ENCODE measurements around the gene APOD.

Gene APOD

DNA sequence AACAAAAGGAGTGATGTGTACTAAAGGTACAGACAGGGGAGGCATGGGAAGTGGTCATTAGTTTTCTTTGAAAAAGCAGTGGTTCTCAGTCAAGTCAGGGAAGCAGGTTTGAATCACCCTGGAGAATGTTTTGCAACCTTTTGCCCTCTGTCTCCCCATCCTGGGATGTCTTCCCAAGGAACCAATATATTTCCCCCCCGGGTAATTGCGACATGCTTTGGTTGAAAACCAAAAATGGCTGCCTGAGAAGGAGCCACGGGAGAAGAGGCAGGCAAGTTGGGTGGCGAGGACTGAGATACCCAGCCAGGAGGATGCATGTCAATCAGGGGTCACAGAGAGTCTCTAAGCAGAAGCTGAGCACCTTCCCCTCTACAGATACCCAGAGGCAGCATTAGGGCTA, 20.4 kb downstream of the APOD start:
- no peak overlapping the region for H3K4me3 ChIP-seq (ENCODE audit: low read length)
- no peak for DNase-seq (ENCODE audit: low read depth, low spot score)

DNA sequence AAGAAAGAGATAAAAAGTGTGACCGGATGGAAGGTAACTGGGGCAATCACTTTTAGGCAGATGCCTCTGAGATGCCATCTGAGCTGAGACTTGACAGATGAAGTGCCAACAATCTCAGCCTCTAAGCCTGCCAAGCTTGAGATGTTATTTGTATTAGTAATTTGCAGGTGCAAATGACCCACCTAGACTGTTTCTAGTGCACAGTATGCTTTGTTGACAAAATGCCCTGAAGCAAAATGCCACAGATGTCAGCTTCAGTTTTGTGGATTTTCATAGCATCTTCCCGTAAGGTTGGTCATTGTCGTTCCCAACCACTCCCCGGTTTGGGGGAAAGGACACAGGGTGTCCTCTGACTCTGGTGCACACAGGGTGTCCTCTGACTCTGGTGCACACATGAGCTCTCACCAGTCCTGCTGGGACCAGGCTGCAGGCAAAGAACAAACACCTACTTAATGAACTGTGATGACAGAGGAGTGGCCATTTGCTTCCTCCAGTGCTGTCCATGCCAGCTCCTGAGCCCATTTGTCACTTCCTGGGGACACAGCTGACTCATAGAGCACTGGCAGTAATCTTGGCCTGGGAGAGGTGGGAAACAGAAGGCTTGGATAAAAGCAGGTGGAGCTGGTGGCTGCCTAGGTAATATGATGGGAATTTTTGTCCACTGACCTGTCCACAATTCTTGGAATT, 23.9 kb downstream of the APOD start:
- DNase-seq (ENCODE audit: low read depth, low spot score) = no peak
- no peak overlapping the region for H3K4me3 ChIP-seq (ENCODE audit: low read length)

DNA sequence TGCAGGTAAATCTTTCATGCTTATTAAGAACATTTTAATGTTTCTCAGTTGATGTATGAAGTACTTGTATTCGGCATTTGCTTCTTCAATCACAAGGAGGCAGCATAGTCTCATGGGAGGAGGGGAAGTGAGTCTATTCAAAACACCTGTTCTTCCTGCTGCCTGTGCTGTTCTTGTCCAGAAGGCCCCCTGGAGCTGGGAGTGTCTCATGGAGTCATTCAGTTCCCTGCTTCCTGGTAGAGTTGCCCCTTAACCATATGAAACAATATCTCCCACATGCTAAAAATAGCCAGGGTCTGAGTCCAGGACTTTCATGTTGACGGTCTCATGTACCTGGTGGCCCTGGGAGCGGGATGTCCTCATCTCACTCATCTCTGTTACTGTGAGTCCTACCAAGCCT, 25.1 kb downstream of the APOD start:
- H3K4me3 ChIP-seq (ENCODE audit: low read length) = no peak overlapping the region
- peak; percentile 49 for DNase-seq (ENCODE audit: low read depth, low spot score)

DNA sequence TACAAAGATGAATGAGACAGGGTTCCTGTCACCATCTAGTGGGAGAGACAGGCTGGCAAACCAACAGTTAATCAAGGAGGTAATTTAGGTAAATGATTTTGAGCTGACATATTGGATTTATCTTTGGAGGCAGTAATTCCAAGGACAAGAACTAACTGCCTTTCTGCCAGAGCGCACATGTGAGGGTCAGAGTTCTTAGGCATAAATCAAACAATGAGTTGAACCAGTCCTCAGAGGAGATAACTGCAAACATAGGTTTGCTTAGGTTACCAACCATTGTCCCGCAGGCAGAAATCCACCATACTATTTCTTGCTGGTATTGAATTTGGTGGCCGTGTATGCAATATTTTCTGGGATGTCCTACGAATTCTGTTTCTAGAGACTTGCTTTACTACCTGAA, 26.4 kb downstream of the APOD start:
- H3K4me3 ChIP-seq (ENCODE audit: low read length) = no peak overlapping the region
- DNase-seq (ENCODE audit: low read depth, low spot score) = no peak

DNA sequence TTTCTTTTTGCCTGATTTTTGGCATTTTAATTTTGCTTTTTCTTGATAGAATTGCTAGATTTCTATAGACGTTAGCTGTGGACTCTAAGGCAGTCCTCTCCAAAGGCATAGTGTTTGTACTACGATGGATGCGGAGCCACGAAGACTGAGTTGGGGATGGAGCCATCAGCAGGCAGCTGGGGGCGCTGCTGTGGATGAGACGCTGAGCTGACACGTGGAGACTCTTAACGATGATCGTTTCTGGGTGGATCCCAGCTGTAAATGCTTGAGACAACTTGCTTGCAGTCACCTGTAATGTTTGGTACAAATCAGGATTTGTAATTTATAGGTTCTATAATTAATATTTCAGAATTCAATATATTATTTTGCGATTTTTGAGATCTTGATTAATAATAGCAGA, 27.4 kb downstream of the APOD start:
- DNase-seq (ENCODE audit: low read depth, low spot score) = no peak

DNA sequence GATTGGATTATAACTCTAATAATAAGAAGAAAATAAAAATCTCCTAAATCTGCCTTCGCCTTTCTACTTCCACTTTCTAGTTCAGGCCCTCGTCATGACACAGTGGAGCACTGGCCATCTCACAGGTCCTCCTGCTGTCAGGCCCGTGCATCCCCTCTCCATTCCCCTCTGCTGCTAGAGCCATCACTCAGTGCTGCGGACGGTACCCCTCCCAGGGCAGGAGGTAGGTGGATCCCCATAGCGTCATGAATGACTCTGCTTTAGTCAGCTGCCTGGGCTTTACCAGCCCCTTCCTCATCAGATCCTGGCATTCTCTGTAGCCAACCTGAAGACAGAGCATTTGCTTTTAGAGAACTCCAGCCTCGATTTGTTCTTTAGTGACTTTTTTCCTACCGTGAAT, 28.6 kb downstream of the APOD start:
- DNase-seq (ENCODE audit: low read depth, low spot score) = no peak
- H3K4me3 ChIP-seq (ENCODE audit: low read length) = no peak overlapping the region

More for the DNA sequence above, 27.4 kb downstream of the APOD start:
- H3K4me3 ChIP-seq (ENCODE audit: low read length) = no peak overlapping the region

DNA sequence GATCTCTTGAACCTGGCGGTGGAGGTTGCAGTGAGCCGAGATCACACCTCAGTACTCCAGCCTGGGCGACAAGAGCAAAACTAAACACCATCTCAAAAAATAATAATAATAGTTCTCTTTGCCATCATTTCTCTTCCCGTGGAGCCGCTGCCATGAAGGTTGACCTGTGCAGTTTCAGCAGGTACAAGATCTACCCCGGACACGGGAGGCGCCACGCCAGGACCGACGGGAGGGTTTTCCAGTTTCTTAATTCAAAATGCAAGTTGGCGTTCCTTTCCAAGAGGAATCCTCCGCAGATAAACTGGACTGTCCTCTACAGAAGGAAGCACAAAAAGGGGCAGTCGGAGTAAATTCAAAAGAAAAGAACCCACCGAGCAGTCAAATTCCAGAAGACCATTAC, 29.3 kb downstream of the APOD start:
- H3K4me3 ChIP-seq (ENCODE audit: low read length) = no peak overlapping the region
- no peak for DNase-seq (ENCODE audit: low read depth, low spot score)

DNA sequence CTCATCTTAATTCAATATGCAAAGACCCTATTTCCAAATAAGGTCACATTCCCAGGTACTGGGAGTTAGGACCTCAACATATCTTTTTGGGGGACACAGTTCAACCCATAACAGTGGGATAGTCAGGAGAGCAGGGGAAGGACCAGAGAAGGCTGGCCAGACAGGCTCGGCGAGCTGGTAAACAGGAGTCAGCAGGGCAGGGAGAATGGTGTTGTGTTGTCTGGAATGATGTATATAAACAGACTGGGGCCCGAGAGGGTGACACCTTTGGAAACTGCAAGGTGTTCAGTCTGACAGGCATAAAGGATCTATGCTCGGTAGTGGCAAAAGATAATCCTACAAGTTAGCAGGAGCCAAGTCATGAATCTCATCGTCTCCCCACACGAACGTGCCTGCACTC, 30.5 kb downstream of the APOD start:
- DNase-seq (ENCODE audit: low read depth, low spot score) = no peak
- no peak overlapping the region for H3K4me3 ChIP-seq (ENCODE audit: low read length)

DNA sequence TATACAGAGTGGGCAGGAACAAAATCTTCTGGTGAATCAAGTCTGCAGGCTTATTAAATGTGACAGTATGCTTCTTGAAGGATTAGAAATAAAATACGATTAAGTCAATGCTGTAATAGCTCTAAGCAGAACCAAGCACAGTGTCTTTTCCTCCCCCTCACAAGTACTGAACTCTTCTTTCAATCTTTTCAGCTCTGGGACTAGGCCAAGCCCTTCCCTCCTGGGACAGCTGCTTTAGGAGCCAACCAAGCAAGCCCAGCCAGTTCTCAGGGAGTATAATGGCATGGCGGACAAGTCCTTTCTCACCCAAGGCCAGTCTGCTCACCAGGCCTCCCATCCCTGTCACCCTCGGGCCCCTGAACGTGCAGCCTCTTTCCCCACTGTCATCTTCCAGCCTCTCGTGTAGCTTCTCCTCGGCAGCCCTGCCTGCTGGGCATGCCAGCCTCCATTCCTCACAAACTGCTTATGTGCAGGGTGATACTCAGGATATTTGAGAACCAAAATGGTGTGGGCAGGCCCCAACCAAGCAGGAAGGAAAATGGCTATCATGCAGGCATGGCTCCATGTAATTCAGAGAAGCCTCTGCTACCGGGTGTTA, 32.3 kb downstream of the APOD start:
- no peak overlapping the region for H3K4me3 ChIP-seq (ENCODE audit: low read length)
- DNase-seq (ENCODE audit: low read depth, low spot score) = no peak

DNA sequence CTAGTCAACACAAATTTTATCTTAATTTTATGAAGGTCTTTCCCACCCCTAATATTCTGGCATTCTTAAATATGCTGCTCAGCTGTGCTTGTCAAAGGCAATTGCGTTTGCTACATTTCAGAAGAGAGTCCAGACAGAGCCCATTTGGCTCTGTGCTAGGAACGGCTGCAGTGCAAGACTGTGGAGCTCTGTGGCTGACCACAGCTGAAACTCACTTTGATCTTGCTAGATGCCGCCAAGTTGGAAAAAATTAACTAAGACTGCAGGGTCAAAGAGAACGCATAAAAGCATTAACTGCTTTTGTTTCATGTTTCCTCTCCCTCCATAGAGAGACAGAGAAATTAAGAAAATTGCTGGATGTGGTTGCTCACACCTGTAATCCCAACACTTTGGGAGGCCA, 33.0 kb downstream of the APOD start:
- DNase-seq (ENCODE audit: low read depth, low spot score) = no peak
- H3K4me3 ChIP-seq (ENCODE audit: low read length) = no peak overlapping the region

DNA sequence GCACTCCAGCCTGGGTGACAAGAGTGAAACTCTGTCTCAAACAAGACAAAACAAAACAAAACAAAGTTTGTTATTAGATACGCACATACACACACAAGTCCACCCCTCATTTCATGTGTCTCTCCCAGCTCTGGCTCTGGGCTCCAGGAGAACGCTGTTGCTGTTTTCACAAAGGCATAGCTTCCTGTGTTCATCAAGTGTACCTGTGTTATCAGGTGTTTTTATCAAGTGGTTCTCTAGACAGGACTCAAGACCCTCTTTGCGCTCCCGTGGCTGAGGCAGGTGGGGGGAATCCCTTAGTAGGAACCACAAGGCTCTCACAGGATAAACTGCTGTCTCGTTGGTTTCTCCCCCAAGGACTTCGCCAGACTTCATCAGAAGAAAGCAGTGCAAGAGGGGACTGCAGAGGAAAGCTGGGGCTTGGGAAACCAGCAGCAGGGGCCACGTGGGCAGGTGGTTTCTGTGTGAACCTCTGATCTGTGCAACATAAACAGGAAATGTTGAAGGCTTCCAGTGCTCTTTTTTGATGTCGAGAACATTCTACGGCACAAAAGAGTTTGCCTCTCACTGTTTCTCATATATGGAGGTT, 33.7 kb downstream of the APOD start:
- H3K4me3 ChIP-seq (ENCODE audit: low read length) = no peak overlapping the region
- DNase-seq (ENCODE audit: low read depth, low spot score) = peak; percentile 89

DNA sequence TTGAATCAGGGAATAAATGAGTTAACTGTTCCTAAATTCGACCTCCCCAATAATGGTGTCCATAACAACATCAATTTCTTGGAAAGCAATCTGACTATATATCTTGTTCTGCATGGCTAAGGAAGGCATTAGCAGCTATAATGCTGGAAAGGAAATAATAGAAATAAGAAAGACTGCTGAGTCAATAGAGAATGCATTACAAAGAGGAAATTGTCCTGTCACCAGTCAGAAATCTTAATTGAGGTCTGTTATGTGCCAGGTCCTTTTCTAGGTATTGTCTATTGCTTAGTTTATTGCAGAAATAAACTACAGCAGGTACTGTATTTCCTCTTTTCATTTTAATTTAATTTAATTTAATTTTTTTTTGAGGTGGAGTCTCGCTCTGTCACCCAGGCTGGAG, 34.8 kb downstream of the APOD start:
- no peak for DNase-seq (ENCODE audit: low read depth, low spot score)

DNA sequence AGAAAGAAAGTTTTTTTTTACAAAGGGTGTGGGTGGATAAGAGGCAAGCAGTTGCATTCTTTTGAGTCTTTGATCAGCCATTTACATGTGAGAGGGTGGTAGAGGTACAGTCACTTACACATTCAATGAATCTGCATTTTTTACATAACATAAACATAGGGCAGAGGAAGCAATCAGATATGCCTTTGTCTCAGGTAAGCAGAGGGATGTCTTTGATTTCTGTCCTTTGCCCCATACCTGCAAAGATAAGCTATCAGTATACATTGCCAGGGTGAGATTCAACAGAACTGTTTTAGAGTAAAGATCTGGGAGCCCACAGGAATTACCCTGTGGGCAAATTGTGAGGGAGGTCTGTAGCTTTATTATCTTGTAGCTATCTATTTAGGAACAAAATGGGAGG, 35.2 kb downstream of the APOD start:
- H3K4me3 ChIP-seq (ENCODE audit: low read length) = no peak overlapping the region
- DNase-seq (ENCODE audit: low read depth, low spot score) = no peak

More for the DNA sequence above, 34.8 kb downstream of the APOD start:
- no peak overlapping the region for H3K4me3 ChIP-seq (ENCODE audit: low read length)

DNA sequence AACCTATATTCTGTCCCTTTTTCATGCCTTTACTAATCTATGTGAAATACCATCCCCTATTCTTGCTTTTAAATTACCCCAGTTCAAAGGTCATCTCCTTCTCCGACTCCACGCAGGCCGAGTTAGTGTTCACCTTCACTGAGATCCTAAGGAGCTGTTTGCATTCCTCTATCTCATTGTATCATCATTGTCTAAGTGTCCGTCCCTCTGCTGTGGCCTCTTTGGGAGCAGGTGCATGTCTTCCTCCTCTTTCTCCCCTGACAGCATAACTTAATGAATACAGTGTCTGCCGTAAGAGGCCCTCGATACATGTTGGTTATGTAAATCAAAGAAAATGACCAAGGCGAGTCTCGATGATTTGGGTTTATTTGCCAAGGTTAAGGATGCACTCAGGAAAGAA, 35.7 kb downstream of the APOD start:
- H3K4me3 ChIP-seq (ENCODE audit: low read length) = no peak overlapping the region
- no peak for DNase-seq (ENCODE audit: low read depth, low spot score)

DNA sequence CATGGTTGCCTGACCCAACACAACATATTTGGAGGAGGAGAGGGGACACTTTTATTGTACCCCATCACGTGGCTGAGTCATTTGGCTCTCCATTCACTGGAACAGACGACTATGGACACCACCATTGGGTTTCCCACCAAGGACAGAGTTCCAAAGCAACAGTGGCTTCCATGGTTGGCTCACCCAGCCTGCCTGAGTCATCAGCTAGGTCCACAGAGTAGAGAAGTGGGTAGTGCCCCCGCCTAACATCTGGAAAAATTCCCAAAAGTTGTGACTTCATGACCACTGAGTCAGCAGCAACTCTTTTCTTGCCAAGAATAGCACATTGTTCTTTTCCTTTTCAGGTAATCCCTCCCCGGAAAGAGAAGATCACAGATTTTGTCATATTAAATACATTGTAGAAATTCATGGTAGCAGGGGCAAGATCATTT, 37.6 kb downstream of the APOD start:
- H3K4me3 ChIP-seq (ENCODE audit: low read length) = peak overlapping the region; percentile 1; the same call in 1 of the 2 replicates
- no peak for DNase-seq (ENCODE audit: low read depth, low spot score)

DNA sequence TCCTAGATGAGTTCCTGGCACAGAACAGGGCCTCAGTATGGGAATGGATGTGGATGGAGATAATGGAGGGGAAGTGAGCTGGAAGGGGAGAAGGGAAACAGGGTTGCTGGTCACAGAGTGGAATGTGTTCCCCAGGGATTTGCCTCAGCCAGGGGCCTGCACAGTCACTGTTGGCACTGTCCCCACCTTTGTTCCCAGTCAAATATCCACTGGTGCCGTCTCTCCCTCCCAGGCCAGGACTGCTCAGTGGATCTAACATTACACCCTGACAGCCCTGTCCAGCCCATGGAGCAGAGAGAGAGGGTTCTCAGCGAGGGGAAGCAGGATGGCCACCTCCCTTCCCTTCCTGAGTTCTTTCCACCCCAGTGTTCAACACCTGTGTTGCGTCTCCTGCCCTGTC, 39.1 kb downstream of the APOD start:
- H3K4me3 ChIP-seq (ENCODE audit: low read length) = no peak overlapping the region
- no peak for DNase-seq (ENCODE audit: low read depth, low spot score)

DNA sequence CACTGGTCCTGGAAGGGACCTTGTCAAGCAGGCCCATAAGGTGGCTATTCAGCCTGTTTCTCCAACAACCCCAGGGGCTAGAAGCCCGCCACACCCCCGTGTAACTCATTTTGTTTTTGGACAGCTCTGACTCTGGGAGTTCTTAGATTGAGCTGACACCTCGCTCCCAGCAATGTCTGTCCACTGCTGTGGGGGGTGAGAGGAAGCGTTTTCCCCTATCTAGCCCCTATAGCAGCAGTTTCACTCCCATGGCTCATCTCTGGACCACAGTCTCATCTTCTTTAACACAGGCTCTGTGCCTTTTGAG, 39.6 kb downstream of the APOD start:
- H3K4me3 ChIP-seq (ENCODE audit: low read length) = no peak overlapping the region
- no peak for DNase-seq (ENCODE audit: low read depth, low spot score)

DNA sequence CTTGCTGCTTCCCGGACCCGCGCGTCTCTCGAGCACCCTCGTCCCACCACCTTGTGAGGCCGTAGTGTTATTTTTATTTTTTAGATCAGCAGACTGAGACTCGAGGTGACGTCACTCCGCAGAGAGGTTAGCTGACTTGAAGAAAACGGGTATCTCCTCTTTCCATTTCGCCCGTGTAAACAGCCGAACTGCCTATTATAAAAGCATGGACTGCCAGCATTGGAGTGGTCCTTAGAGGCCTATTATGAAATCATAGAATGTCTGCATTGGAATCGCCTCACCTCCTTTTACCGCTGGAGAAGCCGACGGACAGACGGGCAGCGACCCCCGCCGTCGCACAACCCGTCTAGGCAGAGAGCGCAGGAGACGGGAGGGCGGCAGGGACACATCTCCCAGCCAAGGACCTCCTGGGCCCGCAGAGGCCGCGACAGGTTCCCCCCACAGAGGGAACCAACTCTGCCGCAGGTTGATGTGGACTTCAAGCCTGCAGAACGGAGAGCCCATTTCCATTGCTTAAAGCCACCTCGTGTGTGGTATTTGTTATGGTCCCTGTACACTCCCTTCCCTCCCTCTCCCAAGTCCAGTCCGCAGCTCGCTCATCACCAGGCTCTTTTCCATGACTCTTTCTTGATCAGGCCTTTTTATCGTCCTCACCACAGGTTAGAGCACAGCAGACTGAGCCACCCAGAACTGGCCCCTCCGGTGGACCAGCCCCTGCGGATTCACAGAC, 40.1 kb downstream of the APOD start:
- DNase-seq (ENCODE audit: low read depth, low spot score) = no peak
- peak overlapping the region; percentile 72 for H3K4me3 ChIP-seq (ENCODE audit: low read length)

DNA sequence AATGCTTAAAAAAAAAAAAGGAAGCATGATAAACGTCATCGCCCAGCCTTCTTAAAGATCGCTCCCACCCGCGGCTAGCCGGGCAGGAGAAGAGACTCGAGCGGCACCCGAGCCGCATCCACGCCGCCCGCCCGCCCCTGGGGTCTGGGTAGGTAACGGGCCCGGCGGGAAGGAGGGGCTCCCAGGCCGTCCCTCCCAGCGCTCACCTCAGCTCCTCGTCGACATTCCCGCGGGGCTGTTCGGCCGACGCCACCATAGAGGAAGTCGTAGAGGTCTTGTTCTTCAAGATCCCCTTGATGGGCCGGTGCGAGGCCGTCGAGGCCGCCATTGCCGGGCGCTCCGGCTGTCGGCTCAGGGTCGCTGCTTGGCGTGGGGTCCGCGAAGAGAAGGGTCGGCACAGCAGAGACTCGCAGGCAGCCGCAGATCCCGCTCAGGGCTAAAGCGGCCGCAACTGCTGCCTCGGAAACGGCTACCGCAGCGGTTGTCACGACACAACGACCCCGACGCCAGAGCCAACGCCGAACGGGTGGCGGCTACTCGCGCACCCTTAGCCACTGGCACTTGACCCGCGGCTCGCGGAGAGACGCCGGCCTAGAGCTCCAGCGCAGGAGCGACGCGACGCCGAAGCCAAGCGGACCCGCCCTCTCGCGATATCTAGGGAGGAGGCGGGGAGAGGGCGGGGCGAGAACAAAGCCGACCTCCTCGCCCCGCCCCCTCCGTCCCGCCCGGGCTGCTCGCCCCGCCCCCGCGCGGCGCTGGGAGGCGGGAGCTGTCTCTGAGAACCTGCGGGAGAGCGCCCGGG, 40.8 kb downstream of the APOD start, which contains the start of gene PPP1R2:
TSS of gene PPP1R2 (minus strand) at position 628 of the 802 bp plus-strand sequence. CDS start at position 328, 300 bp downstream.
- H3K4me3 ChIP-seq (ENCODE audit: low read length) = peak within 1 kb of the TSS; percentile 72
- peak; percentile 75 for DNase-seq (ENCODE audit: low read depth, low spot score)

All from Jurkat, Clone E6-1 (cell line).